Loucy (cell line): Measurements from ENCODE around the gene NMBR.
"Not testable (repeated sequence)": the region's sequence is repeated elsewhere in the genome, so short reads cannot be mapped to it uniquely, and the experiment has no call there.

Experiments
- EZH2phosphoT487 ChIP-seq: fragments of 200-600 bp; IDR thresholded peaks from 2 replicates; pipeline ENCODE4 v1.6.1; 2018; ENCODE audit warnings: antibody characterized with exemption, mild to moderate bottlenecking, moderate library complexity, borderline replicate concordance
- TF ChIP-seq, protein P1 (sequence below): fragments of 200-600 bp; sonication (generic); conservative IDR thresholded peaks from 2 replicates; pipeline ENCODE4 v1.5.1; 2014; ENCODE audit warnings: mild to moderate bottlenecking, antibody characterized with exemption, low read length

DNA sequence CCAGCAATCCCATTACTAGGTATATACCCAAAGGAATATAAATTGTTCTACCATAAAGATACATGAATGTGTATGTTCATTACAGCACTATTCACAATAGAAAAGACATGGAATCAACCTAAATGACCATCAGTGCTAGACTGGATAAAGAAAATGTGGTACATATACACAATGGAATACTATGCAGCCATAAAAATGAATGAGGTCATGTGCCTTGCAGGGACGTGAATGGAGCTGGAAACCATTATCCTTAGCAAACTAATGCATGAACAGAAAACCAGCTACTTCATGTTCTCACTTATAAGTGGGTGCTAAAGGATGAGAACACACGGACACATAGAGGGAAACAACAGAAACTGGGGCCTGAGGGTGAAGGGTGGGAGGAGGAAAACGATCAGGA lies 119.1 kb downstream of the NMBR start:
- TF ChIP-seq, protein P1, sequence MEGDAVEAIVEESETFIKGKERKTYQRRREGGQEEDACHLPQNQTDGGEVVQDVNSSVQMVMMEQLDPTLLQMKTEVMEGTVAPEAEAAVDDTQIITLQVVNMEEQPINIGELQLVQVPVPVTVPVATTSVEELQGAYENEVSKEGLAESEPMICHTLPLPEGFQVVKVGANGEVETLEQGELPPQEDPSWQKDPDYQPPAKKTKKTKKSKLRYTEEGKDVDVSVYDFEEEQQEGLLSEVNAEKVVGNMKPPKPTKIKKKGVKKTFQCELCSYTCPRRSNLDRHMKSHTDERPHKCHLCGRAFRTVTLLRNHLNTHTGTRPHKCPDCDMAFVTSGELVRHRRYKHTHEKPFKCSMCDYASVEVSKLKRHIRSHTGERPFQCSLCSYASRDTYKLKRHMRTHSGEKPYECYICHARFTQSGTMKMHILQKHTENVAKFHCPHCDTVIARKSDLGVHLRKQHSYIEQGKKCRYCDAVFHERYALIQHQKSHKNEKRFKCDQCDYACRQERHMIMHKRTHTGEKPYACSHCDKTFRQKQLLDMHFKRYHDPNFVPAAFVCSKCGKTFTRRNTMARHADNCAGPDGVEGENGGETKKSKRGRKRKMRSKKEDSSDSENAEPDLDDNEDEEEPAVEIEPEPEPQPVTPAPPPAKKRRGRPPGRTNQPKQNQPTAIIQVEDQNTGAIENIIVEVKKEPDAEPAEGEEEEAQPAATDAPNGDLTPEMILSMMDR: not testable (repeated sequence)
- not testable (repeated sequence) for TF ChIP-seq EZH2phosphoT487
